HCT116 (cell line): Measurements from ENCODE around the gene ACSS2. TPM values are rescaled to one million over a fixed set of nuclear protein-coding genes. Genes with fewer than 3 reads are reported as not detected.

Experiments
- ATAC-seq: fragments of 200-7000 bp; cut with Tn5 transposase; 2 replicates; pipeline ENCODE4 v1.9.1; 2020; ENCODE audit warnings: mild to moderate bottlenecking, moderate library complexity
- BruUV-seq: library from RNA; stranded (reverse); fragments of 400-500 nt; replicated peaks from 2 replicates; lab custom pipeline; 2021; lab: Mats Ljungman, UMichigan
- CTCF ChIA-PET: fragments of 300-600 bp; sonication (Branson Sonifier 250); formaldehyde crosslinking; loops from one replicate; lab custom pipeline; 2021; ENCODE audit warnings: antibody characterized with exemption; lab: Charles Lee
- POLR2A ChIA-PET: fragments of 300-600, 350-600 bp; sonication (Branson Sonifier 250); formaldehyde crosslinking; loops from one replicate; lab custom pipeline; 2021; ENCODE audit warnings: antibody characterized with exemption; lab: Charles Lee
- RAD21 ChIA-PET, 2 experiments: fragments of 300-600 bp; sonication (Branson Sonifier 250); formaldehyde crosslinking; loops; one replicate each; lab custom pipeline; 2023; ENCODE audit warnings: low total read pairs in 2 of 2; ENCODE audit not compliant: uncharacterized antibody in 2 of 2, unreplicated experiment in 2 of 2, low non-redundant PET in 1 of 2; lab: Charles Lee
- DNase-seq: peaks from one replicate; pipeline ENCODE4 v3.0.0-alpha.2; 2010; ENCODE audit warnings: low read depth, low spot score
- H2AFZ ChIP-seq: fragments of 200-600 bp; shearing (Covaris generic), sonication (generic); 2 replicates; pipeline ENCODE4 v1.6.1; 2017; ENCODE audit warnings: low read depth, mixed run types, mixed read lengths, antibody characterized with exemption, low read length; ENCODE audit not compliant: poor library complexity, severe bottlenecking
- H3K27ac ChIP-seq: 2 replicates; pipeline ENCODE4 v1.5.1; 2012; ENCODE audit warnings: low read depth, low read length
- H3K27me3 ChIP-seq: fragments of 200-600 bp; sonication (generic); 2 replicates; pipeline ENCODE4 v1.6.1; 2016; ENCODE audit warnings: mixed run types, low read length, mixed read lengths; ENCODE audit not compliant: insufficient read depth
- H3K36me3 ChIP-seq, 2 experiments: fragments of 200-500 bp in 1 of 2; fragments of 200-600 bp in 1 of 2; sonication (Bioruptor generic) in 1 of 2; sonication (generic) in 1 of 2; 2 replicates each; pipeline versions ENCODE4 v1.5.1 to v1.6.1; 2014 to 2016; ENCODE audit warnings: low read length in 2 of 2, inconsistent platforms in 1 of 2, mixed read lengths in 1 of 2, mixed run types in 1 of 2; ENCODE audit not compliant: insufficient read depth in 2 of 2, control insufficient read depth in 1 of 2
- H3K4me1 ChIP-seq, 2 experiments: fragments of 200-600 bp in 1 of 2; sonication (generic) in 1 of 2; 2 replicates each; pipeline versions ENCODE4 v1.5.1 to v1.6.1; 2012 to 2017; ENCODE audit warnings: low read length in 2 of 2, inconsistent platforms in 1 of 2, mild to moderate bottlenecking in 1 of 2, mixed read lengths in 1 of 2, mixed run types in 1 of 2, moderate library complexity in 1 of 2; ENCODE audit not compliant: insufficient read depth in 2 of 2, control insufficient read depth in 1 of 2
- H3K4me2 ChIP-seq: fragments of 200-600 bp; sonication (generic); 2 replicates; pipeline ENCODE4 v1.6.1; 2017; ENCODE audit warnings: mixed run types, low read length, mixed read lengths
- H3K4me3 ChIP-seq, 2 experiments: fragments of 200-600 bp in 1 of 2; sonication (generic) in 1 of 2; replicated peaks in 1 of 2; 2 replicates each; pipeline ENCODE4 v1.5.1; 2011 to 2016; ENCODE audit warnings: low read length in 2 of 2, control low read depth in 1 of 2, low read depth in 1 of 2, mild to moderate bottlenecking in 1 of 2, mixed read lengths in 1 of 2, mixed run types in 1 of 2
- H3K79me2 ChIP-seq: fragments of 200-600 bp; sonication (generic); 2 replicates; pipeline ENCODE4 v1.6.1; 2017; ENCODE audit warnings: mild to moderate bottlenecking, mixed run types, low read length, moderate library complexity, mixed read lengths; ENCODE audit not compliant: insufficient read depth
- H3K9ac ChIP-seq: fragments of 200-600 bp; sonication (generic); 2 replicates; pipeline ENCODE4 v1.6.1; 2016; ENCODE audit warnings: low read length, mixed read lengths
- H3K9me2 ChIP-seq: fragments of 200-600 bp; sonication (generic), shearing (Covaris generic); 2 replicates; pipeline ENCODE4 v1.6.1; 2017; ENCODE audit warnings: mixed run types, mild to moderate bottlenecking, moderate library complexity; ENCODE audit not compliant: insufficient read depth
- H3K9me3 ChIP-seq, 2 experiments: fragments of 200-500 bp in 1 of 2; fragments of 200-600 bp in 1 of 2; sonication (Bioruptor generic) in 1 of 2; sonication (generic) in 1 of 2; 2 replicates each; pipeline ENCODE4 v1.6.1; 2014 to 2017; ENCODE audit warnings: low read length in 2 of 2, mixed read lengths in 2 of 2, inconsistent platforms in 1 of 2, low read depth in 1 of 2, mild to moderate bottlenecking in 1 of 2, mixed run types in 1 of 2, moderate library complexity in 1 of 2; ENCODE audit not compliant: control insufficient read depth in 1 of 2, insufficient read depth in 1 of 2
- H4K20me1 ChIP-seq: fragments of 200-600 bp; sonication (generic), shearing (Covaris generic); 2 replicates; pipeline ENCODE4 v1.6.1; 2017; ENCODE audit warnings: mixed run types, mild to moderate bottlenecking, moderate library complexity; ENCODE audit not compliant: insufficient read depth
- CBX3 ChIP-seq: IDR thresholded peaks from 2 replicates; pipeline ENCODE4 v1.6.1; 2012; ENCODE audit warnings: low read depth
- CEBPB ChIP-seq: IDR thresholded peaks from 2 replicates; pipeline ENCODE4 v1.6.1; 2012; ENCODE audit warnings: low read depth
- EGR1 ChIP-seq: IDR thresholded peaks from 2 replicates; pipeline ENCODE4 v1.6.1; 2012; ENCODE audit warnings: low read depth
- EZH2 ChIP-seq: fragments of 200-600 bp; sonication (generic); IDR thresholded peaks from 2 replicates; pipeline ENCODE4 v1.6.1; 2017; ENCODE audit warnings: antibody characterized with exemption, mixed run types
- FOSL1 ChIP-seq: IDR thresholded peaks from 2 replicates; pipeline ENCODE4 v1.6.1; 2012; ENCODE audit warnings: low read depth
- JUND ChIP-seq: IDR thresholded peaks from 2 replicates; pipeline ENCODE4 v1.6.1; 2012
- POLR2AphosphoS5 ChIP-seq: IDR thresholded peaks from 2 replicates; pipeline ENCODE4 v1.6.1; 2011; ENCODE audit warnings: mild to moderate bottlenecking, low read depth, low read length, moderate library complexity
- RAD21 ChIP-seq: IDR thresholded peaks from 2 replicates; pipeline ENCODE4 v1.6.1; 2012; ENCODE audit warnings: low read depth, mild to moderate bottlenecking
- REST ChIP-seq: IDR thresholded peaks from 2 replicates; pipeline ENCODE4 v1.6.1; 2012; ENCODE audit warnings: low read depth
- SP1 ChIP-seq: IDR thresholded peaks from 2 replicates; pipeline ENCODE4 v1.6.1; 2012; ENCODE audit warnings: low read depth
- SRF ChIP-seq: IDR thresholded peaks from 2 replicates; pipeline ENCODE4 v1.6.1; 2012; ENCODE audit warnings: low read depth
- TCF7L2 ChIP-seq: IDR thresholded peaks from 2 replicates; pipeline ENCODE4 v1.7.0; 2011; ENCODE audit warnings: borderline replicate concordance, inconsistent platforms; ENCODE audit not compliant: insufficient read depth, insufficient read length; ENCODE audit errors: extremely low read depth
- YY1 ChIP-seq: IDR thresholded peaks from 2 replicates; pipeline ENCODE4 v1.6.1; 2011; ENCODE audit warnings: low read length, low read depth, moderate library complexity, mild to moderate bottlenecking; ENCODE audit not compliant: insufficient replicate concordance; ENCODE audit errors: extremely low read depth
- ZFX ChIP-seq: fragments of 450-650 bp; IDR thresholded peaks from 2 replicates; pipeline ENCODE4 v1.6.1; 2017
- ZNF274 ChIP-seq: fragments of 200-500 bp; sonication (Bioruptor generic); IDR thresholded peaks from 2 replicates; pipeline ENCODE4 v1.6.1; 2014; ENCODE audit warnings: mild to moderate bottlenecking, low read depth, low read length, inconsistent platforms
- intact Hi-C: fragments of 100-400 bp; cut with micrococcal nuclease; formaldehyde crosslinking; loops from 2 replicates; pipeline ENCODE4 v1.10.0; 2022
- total RNA-seq: library from RNA; stranded (reverse); gene quantifications from one replicate; pipeline ENCODE4 v1.2.1, GENCODE V29; 2021; ENCODE audit not compliant: unreplicated experiment

Gene ACSS2
- total RNA-seq, 1 experiment from 2014 or later, result 71.7 TPM

GRCh38 chr20:34842143-34842542 is 34.3 kb upstream of the ACSS2 start:
- no peak for ATAC-seq

More at GRCh38 chr20:34842143-34842542, 34.3 kb upstream of the ACSS2 start:
- Histone ChIP-seq H4K20me1 (no peaks in the 10 kb centered on the region), H3K27me3 (peaks cover 9% of the 10 kb centered on the region), H3K27ac (no peak overlapping the region), H3K4me3 (no peak overlapping the region), H3K36me3 (no peaks in the 10 kb centered on the region), H3K79me2 (no peaks in the 10 kb centered on the region), H3K9ac (no peak overlapping the region), H3K9me2 (no peaks in the 10 kb centered on the region), H3K4me1 (no peaks in the 10 kb centered on the region), H2AFZ (no peak overlapping the region), H3K4me2 (no peak overlapping the region), H3K9me3 (no peaks in the 10 kb centered on the region)
- ChIA-PET RAD21 (no interaction called here), CTCF (no interaction called here), POLR2A (no interaction called here)
- no peak for DNase-seq
- TF ChIP-seq CBX3 (no peak), SRF (no peak), TCF7L2 (no peak), JUND (no peak), RAD21 (no peak), REST (no peak), YY1 (no peak), POLR2AphosphoS5 (no peak), ZNF274 (no peak), FOSL1 (no peak), EZH2 (no peak), SP1 (no peak), ZFX (no peak), CEBPB (no peak), EGR1 (no peak)
- intact Hi-C loops, result no loop called here
- no TSS peak for BruUV-seq
